ENCODE data around the gene ABI2.

- TF ChIP-seq EZH2 (IDR thresholded peaks at IDR 0.05; ENCODE audit: low read length, unreplicated experiment), result no peak
- no peak for TF ChIP-seq CTCF (conservative IDR thresholded peaks at IDR 0.05; ENCODE audit: low read depth, low read length)
- no peak for TF ChIP-seq EZH2phosphoT487 (IDR thresholded peaks at IDR 0.05; ENCODE audit: borderline replicate concordance, low read length)
Observed at GRCh38 chr2:203476881-203477280, 148.7 kb downstream of the ABI2 start.

All from PC-3 (cell line).